ENCODE data around the gene REXO1. TPM values are rescaled to one million over a fixed set of nuclear protein-coding genes. Genes with fewer than 3 reads are reported as not detected.

Gene REXO1
- total RNA-seq, 4 donors from 2014 or later = 16.2 to 36.0 (median 26.1) TPM

GRCh38 chr19:1855828-1856255 is 7.6 kb upstream of the REXO1 start:
- H3K9me3 ChIP-seq = no peaks in the 10 kb centered on the region
- peak overlapping the region; percentile 75 to 91 (median 86) for H3K27ac ChIP-seq (replicated peaks in 1 of 4)
- DNase-seq (ENCODE audit: extremely low spot score) = no peak
- peak overlapping the region; percentile 52 to 65 (median 54) for H3K4me3 ChIP-seq
- peaks cover 0 to 85% (median 10%) of the 10 kb centered on the region in 4 donors for H3K27me3 ChIP-seq
- TF ChIP-seq POLR2AphosphoS5 (IDR thresholded peaks at IDR 0.05) (no peak), CTCF (IDR thresholded peaks at IDR 0.05) (no peak), EP300 (IDR thresholded peaks at IDR 0.05) (no peak), POLR2A (IDR thresholded peaks at IDR 0.05; ENCODE audit: low read depth) (no peak)
- intact Hi-C loops (cut with DNase I) = no loop called here
- H3K36me3 ChIP-seq = peaks cover 0 to 5% (median 0%) of the 10 kb centered on the region in 4 donors
- WGBS = 49% methylated on average over 5 of the region's 13 CpGs
- H3K4me1 ChIP-seq = peaks cover 69 to 97% (median 94%) of the 10 kb centered on the region in 4 donors

- peaks cover 0 to 79% (median 10%) of the 10 kb centered on the region in 4 donors for H3K27me3 ChIP-seq
- H3K4me3 ChIP-seq = peak overlapping the region; percentile 52 to 65 (median 54)
- TF ChIP-seq CTCF (IDR thresholded peaks at IDR 0.05) (peak in 1 of 3 experiments; percentile 6), EP300 (IDR thresholded peaks at IDR 0.05) (no peak), POLR2AphosphoS5 (IDR thresholded peaks at IDR 0.05) (peak; percentile 76 to 87)
- peak overlapping the region; percentile 75 to 91 (median 86) for H3K27ac ChIP-seq (replicated peaks in 1 of 4)
- no peaks in the 10 kb centered on the region for H3K9me3 ChIP-seq
- WGBS = 32% methylated on average over 9 of the region's 33 CpGs
- H3K36me3 ChIP-seq = peaks cover 0 to 5% (median 0%) of the 10 kb centered on the region in 4 donors
- peaks cover 63 to 91% (median 87%) of the 10 kb centered on the region in 4 donors for H3K4me1 ChIP-seq
- intact Hi-C loops (cut with DNase I) = no loop called here
- DNase-seq (ENCODE audit: extremely low spot score) = peak; percentile 98
Observed at GRCh38 chr19:1855040-1855827, 7.0 kb upstream of the REXO1 start.

- H3K36me3 ChIP-seq = peaks cover 0 to 5% (median 0%) of the 10 kb centered on the region in 4 donors
- 73% methylated on average over 25 of the region's 37 CpGs for WGBS
- intact Hi-C loops (cut with DNase I) = no loop called here
- H3K27ac ChIP-seq (replicated peaks in 1 of 4) = peak overlapping the region; percentile 75 to 89 (median 82)
- TF ChIP-seq POLR2A (IDR thresholded peaks at IDR 0.05; ENCODE audit: low read depth) (no peak), EP300 (IDR thresholded peaks at IDR 0.05) (no peak), CTCF (IDR thresholded peaks at IDR 0.05) (no peak), POLR2AphosphoS5 (IDR thresholded peaks at IDR 0.05) (no peak)
- DNase-seq (ENCODE audit: extremely low spot score) = no peak
- H3K4me1 ChIP-seq = peaks cover 57 to 85% (median 81%) of the 10 kb centered on the region in 4 donors
- H3K9me3 ChIP-seq = no peaks in the 10 kb centered on the region
- H3K4me3 ChIP-seq = peak overlapping the region in 3 of 4 donors; percentile 52 to 65 (median 53)
- H3K27me3 ChIP-seq = peaks cover 0 to 73% (median 7%) of the 10 kb centered on the region in 4 donors
Observed at GRCh38 chr19:1854542-1855039, 6.3 kb upstream of the REXO1 start.

GRCh38 chr19:1854039-1854541 is 5.8 kb upstream of the REXO1 start:
- peaks cover 0 to 68% (median 5%) of the 10 kb centered on the region in 4 donors for H3K27me3 ChIP-seq
- no peak for DNase-seq (ENCODE audit: extremely low spot score)
- peaks cover 55 to 81% (median 76%) of the 10 kb centered on the region in 4 donors for H3K4me1 ChIP-seq
- no peaks in the 10 kb centered on the region for H3K9me3 ChIP-seq
- intact Hi-C loops (cut with DNase I) = no loop called here
- TF ChIP-seq EP300 (IDR thresholded peaks at IDR 0.05) = no peak
- no peak for TF ChIP-seq POLR2A (IDR thresholded peaks at IDR 0.05; ENCODE audit: low read depth)
- TF ChIP-seq CTCF (IDR thresholded peaks at IDR 0.05) = no peak
- TF ChIP-seq POLR2AphosphoS5 (IDR thresholded peaks at IDR 0.05) = no peak
- H3K36me3 ChIP-seq = peaks cover 0 to 5% (median 0%) of the 10 kb centered on the region in 4 donors
- H3K4me3 ChIP-seq = no peak overlapping the region
- no CpG with 5 or more reads among the region's 16 CpGs for WGBS
- H3K27ac ChIP-seq (replicated peaks in 1 of 4) = peak overlapping the region; percentile 30 to 89 (median 82)
